ENCODE data around the gene BTD. TPM values are rescaled to one million over a fixed set of nuclear protein-coding genes. Genes with fewer than 3 reads are reported as not detected.

Gene BTD
- total and polyA plus RNA-seq, 10 of the 15 experiments (the other 5 are each of a cell fraction or from before 2014, with no cell fraction given): 3.4 to 10.3 (median 5.0) TPM

DNA sequence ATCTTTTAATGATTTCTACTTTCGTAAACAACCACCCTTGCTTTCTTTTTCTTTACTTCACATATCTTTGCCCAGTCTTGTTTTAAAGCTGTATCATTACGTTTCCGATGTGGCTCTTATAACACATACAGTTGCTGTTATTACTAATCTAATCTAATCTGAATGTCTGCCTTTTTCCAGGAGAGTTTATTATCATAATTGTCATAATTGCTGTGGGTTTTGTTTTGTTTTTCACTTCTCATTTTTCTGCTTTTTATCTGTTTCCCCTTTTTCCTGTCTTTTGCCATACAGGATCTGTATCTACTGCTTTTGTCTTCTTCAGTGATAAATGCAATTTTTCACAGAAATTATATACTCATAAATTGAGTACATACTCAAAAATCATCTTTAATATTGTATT is 25.1 kb upstream of the BTD start (continued):
- TF ChIP-seq, protein P1, sequence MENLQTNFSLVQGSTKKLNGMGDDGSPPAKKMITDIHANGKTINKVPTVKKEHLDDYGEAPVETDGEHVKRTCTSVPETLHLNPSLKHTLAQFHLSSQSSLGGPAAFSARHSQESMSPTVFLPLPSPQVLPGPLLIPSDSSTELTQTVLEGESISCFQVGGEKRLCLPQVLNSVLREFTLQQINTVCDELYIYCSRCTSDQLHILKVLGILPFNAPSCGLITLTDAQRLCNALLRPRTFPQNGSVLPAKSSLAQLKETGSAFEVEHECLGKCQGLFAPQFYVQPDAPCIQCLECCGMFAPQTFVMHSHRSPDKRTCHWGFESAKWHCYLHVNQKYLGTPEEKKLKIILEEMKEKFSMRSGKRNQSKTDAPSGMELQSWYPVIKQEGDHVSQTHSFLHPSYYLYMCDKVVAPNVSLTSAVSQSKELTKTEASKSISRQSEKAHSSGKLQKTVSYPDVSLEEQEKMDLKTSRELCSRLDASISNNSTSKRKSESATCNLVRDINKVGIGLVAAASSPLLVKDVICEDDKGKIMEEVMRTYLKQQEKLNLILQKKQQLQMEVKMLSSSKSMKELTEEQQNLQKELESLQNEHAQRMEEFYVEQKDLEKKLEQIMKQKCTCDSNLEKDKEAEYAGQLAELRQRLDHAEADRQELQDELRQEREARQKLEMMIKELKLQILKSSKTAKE (IDR thresholded peaks at IDR 0.05; ENCODE audit: low read depth, poor library complexity, severe bottlenecking): no peak
- TF ChIP-seq, protein P2, sequence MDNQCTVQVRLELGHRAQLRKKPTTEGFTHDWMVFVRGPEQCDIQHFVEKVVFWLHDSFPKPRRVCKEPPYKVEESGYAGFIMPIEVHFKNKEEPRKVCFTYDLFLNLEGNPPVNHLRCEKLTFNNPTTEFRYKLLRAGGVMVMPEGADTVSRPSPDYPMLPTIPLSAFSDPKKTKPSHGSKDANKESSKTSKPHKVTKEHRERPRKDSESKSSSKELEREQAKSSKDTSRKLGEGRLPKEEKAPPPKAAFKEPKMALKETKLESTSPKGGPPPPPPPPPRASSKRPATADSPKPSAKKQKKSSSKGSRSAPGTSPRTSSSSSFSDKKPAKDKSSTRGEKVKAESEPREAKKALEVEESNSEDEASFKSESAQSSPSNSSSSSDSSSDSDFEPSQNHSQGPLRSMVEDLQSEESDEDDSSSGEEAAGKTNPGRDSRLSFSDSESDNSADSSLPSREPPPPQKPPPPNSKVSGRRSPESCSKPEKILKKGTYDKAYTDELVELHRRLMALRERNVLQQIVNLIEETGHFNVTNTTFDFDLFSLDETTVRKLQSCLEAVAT (IDR thresholded peaks at IDR 0.05): peak; percentile 85
- TF ChIP-seq PML (IDR thresholded peaks at IDR 0.05; ENCODE audit: low read length) (no peak), BMI1 (IDR thresholded peaks at IDR 0.05; ENCODE audit: borderline replicate concordance) (no peak), POLR2AphosphoS2 (IDR thresholded peaks at IDR 0.05; ENCODE audit: low read depth, low read length) (no peak), TCF12 (IDR thresholded peaks at IDR 0.05; ENCODE audit: low read depth, low read length) (no peak), NFIC (IDR thresholded peaks at IDR 0.05; ENCODE audit: low read depth, low read length) (no peak), TCF3 (IDR thresholded peaks at IDR 0.05; ENCODE audit: borderline replicate concordance, insufficient read depth, low read depth, low read length) (no peak), RBBP5 (conservative IDR thresholded peaks at IDR 0.05) (no peak), CHD1 (IDR thresholded peaks at IDR 0.05; ENCODE audit: low read depth, low read length) (no peak), EP300 (IDR thresholded peaks at IDR 0.05; ENCODE audit: borderline replicate concordance in 1 of 2, control insufficient read depth in 1 of 2, low read depth in 2 of 2, low read length in 2 of 2) (no peak)
- TF ChIP-seq, protein P3, sequence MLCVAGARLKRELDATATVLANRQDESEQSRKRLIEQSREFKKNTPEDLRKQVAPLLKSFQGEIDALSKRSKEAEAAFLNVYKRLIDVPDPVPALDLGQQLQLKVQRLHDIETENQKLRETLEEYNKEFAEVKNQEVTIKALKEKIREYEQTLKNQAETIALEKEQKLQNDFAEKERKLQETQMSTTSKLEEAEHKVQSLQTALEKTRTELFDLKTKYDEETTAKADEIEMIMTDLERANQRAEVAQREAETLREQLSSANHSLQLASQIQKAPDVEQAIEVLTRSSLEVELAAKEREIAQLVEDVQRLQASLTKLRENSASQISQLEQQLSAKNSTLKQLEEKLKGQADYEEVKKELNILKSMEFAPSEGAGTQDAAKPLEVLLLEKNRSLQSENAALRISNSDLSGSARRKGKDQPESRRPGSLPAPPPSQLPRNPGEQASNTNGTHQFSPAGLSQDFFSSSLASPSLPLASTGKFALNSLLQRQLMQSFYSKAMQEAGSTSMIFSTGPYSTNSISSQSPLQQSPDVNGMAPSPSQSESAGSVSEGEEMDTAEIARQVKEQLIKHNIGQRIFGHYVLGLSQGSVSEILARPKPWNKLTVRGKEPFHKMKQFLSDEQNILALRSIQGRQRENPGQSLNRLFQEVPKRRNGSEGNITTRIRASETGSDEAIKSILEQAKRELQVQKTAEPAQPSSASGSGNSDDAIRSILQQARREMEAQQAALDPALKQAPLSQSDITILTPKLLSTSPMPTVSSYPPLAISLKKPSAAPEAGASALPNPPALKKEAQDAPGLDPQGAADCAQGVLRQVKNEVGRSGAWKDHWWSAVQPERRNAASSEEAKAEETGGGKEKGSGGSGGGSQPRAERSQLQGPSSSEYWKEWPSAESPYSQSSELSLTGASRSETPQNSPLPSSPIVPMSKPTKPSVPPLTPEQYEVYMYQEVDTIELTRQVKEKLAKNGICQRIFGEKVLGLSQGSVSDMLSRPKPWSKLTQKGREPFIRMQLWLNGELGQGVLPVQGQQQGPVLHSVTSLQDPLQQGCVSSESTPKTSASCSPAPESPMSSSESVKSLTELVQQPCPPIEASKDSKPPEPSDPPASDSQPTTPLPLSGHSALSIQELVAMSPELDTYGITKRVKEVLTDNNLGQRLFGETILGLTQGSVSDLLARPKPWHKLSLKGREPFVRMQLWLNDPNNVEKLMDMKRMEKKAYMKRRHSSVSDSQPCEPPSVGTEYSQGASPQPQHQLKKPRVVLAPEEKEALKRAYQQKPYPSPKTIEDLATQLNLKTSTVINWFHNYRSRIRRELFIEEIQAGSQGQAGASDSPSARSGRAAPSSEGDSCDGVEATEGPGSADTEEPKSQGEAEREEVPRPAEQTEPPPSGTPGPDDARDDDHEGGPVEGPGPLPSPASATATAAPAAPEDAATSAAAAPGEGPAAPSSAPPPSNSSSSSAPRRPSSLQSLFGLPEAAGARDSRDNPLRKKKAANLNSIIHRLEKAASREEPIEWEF (IDR thresholded peaks at IDR 0.05; ENCODE audit: insufficient replicate concordance, low read depth, low read length): no peak
- TF ChIP-seq, protein P4, sequence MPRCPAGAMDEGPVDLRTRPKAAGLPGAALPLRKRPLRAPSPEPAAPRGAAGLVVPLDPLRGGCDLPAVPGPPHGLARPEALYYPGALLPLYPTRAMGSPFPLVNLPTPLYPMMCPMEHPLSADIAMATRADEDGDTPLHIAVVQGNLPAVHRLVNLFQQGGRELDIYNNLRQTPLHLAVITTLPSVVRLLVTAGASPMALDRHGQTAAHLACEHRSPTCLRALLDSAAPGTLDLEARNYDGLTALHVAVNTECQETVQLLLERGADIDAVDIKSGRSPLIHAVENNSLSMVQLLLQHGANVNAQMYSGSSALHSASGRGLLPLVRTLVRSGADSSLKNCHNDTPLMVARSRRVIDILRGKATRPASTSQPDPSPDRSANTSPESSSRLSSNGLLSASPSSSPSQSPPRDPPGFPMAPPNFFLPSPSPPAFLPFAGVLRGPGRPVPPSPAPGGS (IDR thresholded peaks at IDR 0.05; ENCODE audit: borderline replicate concordance, insufficient read depth, low read depth, low read length, poor library complexity, severe bottlenecking): no peak
- TF ChIP-seq, protein P5, sequence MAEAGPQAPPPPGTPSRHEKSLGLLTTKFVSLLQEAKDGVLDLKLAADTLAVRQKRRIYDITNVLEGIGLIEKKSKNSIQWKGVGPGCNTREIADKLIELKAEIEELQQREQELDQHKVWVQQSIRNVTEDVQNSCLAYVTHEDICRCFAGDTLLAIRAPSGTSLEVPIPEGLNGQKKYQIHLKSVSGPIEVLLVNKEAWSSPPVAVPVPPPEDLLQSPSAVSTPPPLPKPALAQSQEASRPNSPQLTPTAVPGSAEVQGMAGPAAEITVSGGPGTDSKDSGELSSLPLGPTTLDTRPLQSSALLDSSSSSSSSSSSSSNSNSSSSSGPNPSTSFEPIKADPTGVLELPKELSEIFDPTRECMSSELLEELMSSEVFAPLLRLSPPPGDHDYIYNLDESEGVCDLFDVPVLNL (IDR thresholded peaks at IDR 0.05; ENCODE audit: low read depth, low read length): no peak
